DMS53 (cell line): ENCODE results near the gene TREH.
"Not testable (repeated sequence)": the region's sequence is repeated elsewhere in the genome, so short reads cannot be mapped to it uniquely, and the experiment has no call there.

ENCODE experiments used
- DNase-seq: peaks from one replicate; lab custom pipeline; 2025; lab: John Stamatoyannopoulos, UW

The TREH gene

GRCh38 chr11:118628861-118629549 lies 50.4 kb downstream of the TREH start:
- no peak for DNase-seq

- DNase-seq = no peak
Measured at GRCh38 chr11:118628432-118628831, 51.0 kb downstream of the TREH start.

- DNase-seq = no peak
Measured at GRCh38 chr11:118628031-118628430, 51.4 kb downstream of the TREH start.

- no peak for DNase-seq
Measured at GRCh38 chr11:118627566-118627965, 51.9 kb downstream of the TREH start.

- DNase-seq = peak; percentile 31
Measured at GRCh38 chr11:118625976-118626375, 53.5 kb downstream of the TREH start.

- DNase-seq = peak; percentile 58
Measured at GRCh38 chr11:118625036-118625690, 54.3 kb downstream of the TREH start.

- DNase-seq = peak; percentile 93
Measured at GRCh38 chr11:118623269-118623655, 56.2 kb downstream of the TREH start.

GRCh38 chr11:118622376-118623268 lies 56.8 kb downstream of the TREH start:
- peak; percentile 88 for DNase-seq

- DNase-seq = peak; percentile 56
Measured at GRCh38 chr11:118621784-118622375, 57.6 kb downstream of the TREH start.

GRCh38 chr11:118621071-118621783 lies 58.2 kb downstream of the TREH start:
- DNase-seq = peak; percentile 97

GRCh38 chr11:118620529-118621070 lies 58.9 kb downstream of the TREH start:
- DNase-seq = no peak

GRCh38 chr11:118619444-118620197 lies 59.8 kb downstream of the TREH start:
- peak; percentile 84 for DNase-seq

- DNase-seq = no peak
Measured at GRCh38 chr11:118618991-118619375, 60.5 kb downstream of the TREH start.

- DNase-seq = no peak
Measured at GRCh38 chr11:118618115-118618990, 61.1 kb downstream of the TREH start.

- DNase-seq = peak; percentile 48
Measured at GRCh38 chr11:118615976-118616371, 63.5 kb downstream of the TREH start.

- DNase-seq = no peak
Measured at GRCh38 chr11:118615282-118615975, 64.0 kb downstream of the TREH start.

- no peak for DNase-seq
Measured at GRCh38 chr11:118614511-118614910, 64.9 kb downstream of the TREH start.

GRCh38 chr11:118612378-118612777 lies 67.1 kb downstream of the TREH start:
- DNase-seq = no peak

GRCh38 chr11:118611433-118611795 lies 68.0 kb downstream of the TREH start:
- not testable (repeated sequence) for DNase-seq
